Mucosa of stomach (tissue), 1 donor: ENCODE data around the gene TRIP13.
"Not testable (repeated sequence)": the region's sequence is repeated elsewhere in the genome, so short reads cannot be mapped to it uniquely, and the experiment has no call there.

ENCODE experiments used
- H3K27me3 ChIP-seq: one replicate; pipeline ENCODE4 v1.7.0; 2013; ENCODE audit warnings: mild to moderate bottlenecking, low read length; ENCODE audit not compliant: control insufficient read depth, insufficient read depth
- H3K36me3 ChIP-seq: one replicate; pipeline ENCODE4 v1.7.0; 2013; ENCODE audit warnings: low read length; ENCODE audit not compliant: control insufficient read depth, insufficient read depth
- H3K4me1 ChIP-seq: one replicate; pipeline ENCODE4 v1.7.0; 2013; ENCODE audit warnings: mild to moderate bottlenecking, low read length; ENCODE audit not compliant: control insufficient read depth, insufficient read depth
- H3K4me3 ChIP-seq: one replicate; pipeline ENCODE4 v1.7.0; 2013; ENCODE audit warnings: low read length
- H3K9ac ChIP-seq: one replicate; pipeline ENCODE4 v1.7.0; 2013; ENCODE audit warnings: mild to moderate bottlenecking, low read length, moderate library complexity
- H3K9me3 ChIP-seq: one replicate; pipeline ENCODE4 v1.7.0; 2013; ENCODE audit warnings: mild to moderate bottlenecking, low read length, moderate library complexity; ENCODE audit not compliant: control insufficient read depth
- donor health status: Pancreatic carcinoma.

The TRIP13 gene

DNA sequence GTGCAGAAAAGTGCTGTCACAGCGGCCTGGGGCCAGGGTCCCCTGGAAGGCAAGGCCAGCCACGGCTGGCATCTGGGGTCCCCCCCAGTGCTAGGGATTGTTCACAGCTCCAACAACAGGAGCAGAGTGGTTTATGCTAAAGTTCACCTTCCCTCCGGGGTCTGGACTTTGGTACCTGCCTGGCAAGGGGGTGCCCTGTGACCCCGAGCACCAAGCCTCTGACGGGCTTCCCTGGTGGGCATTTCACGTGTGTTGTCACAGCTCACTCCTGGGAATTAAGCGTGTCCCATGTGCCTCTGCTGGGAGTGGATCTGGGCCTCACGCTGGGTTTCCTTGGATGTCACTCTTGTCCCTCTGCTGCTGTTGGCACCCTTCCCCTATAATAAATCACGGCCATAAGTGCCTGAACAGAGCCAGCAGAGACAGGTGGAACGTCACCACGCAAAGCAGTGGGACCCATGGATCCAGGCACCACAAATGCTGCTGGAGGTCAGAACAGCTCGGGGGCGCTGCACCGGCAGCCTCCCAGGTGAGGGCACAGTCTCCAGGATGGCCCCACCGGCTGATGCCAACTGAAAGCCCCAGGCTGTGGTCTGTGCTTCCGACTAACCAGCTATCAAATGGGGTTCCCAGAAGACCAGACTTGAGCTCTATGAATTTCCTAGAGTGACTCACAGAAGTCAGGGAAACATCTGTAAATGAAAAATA, 24.1 kb upstream of the TRIP13 start:
- no peak overlapping the region for H3K4me3 ChIP-seq
- H3K4me1 ChIP-seq, result peaks cover 7% of the 10 kb centered on the region
- no peak overlapping the region for H3K9ac ChIP-seq
- H3K27me3 ChIP-seq, result no peaks in the 10 kb centered on the region
- H3K36me3 ChIP-seq, result peaks cover 8% of the 10 kb centered on the region
- no peaks in the 10 kb centered on the region for H3K9me3 ChIP-seq

DNA sequence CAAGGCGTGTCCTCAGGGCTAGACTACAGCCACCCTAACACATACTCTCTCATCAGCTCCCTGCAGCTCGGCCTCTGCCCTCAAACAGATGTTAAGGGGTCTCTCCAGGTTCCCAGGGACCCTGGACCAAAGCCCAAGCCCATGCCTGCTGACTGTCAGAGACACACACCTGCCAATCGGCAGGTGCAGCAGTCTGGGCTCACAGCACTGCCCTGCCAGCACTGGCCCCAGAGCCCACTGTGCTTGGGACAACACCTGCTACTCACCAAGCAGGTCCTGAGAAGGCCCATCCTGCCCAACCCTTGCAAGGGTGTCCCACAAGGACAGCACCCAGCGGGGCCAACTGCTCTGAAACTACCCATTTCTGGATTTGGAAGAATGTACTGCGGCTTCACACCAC, 21.7 kb upstream of the TRIP13 start:
- H3K27me3 ChIP-seq, result no peaks in the 10 kb centered on the region
- H3K4me1 ChIP-seq, result peaks cover 9% of the 10 kb centered on the region
- no peaks in the 10 kb centered on the region for H3K9me3 ChIP-seq
- no peak overlapping the region for H3K9ac ChIP-seq
- peaks cover 7% of the 10 kb centered on the region for H3K36me3 ChIP-seq
- no peak overlapping the region for H3K4me3 ChIP-seq

DNA sequence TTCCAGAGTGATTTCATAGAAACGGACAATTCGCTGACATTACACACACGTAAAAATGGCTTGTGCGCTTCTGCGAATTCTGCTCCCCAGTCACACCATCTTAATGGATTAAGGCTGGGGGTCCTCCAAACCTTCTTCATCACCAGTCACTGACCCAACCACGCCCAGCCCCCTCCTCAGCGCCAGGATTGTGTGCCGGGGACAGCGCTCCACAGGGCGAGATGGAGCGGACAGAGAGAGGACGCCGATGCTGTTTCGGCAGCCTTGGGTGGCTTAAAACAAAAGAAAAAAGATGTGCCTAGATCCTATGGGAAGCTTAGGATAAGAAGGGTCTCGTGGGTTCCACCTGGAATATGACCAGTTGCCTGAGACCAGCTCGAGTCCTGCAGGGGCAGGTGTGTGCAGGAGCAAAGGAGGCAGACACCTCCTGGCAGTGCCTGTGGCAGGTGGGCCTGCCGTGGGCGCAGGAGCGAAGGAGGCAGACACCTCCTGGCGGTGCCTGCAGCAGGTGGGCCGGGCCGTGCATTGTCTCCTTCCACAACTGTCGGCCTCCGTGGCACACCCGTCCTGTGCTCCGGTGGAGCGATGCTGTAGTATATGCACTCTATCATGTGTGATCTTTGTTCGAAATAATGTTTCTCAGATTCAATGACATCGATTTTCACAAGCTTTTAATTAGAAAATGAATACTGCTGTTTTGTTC, 20.9 kb upstream of the TRIP13 start:
- no peak overlapping the region for H3K4me3 ChIP-seq
- no peak overlapping the region for H3K9ac ChIP-seq
- peaks cover 9% of the 10 kb centered on the region for H3K4me1 ChIP-seq
- H3K27me3 ChIP-seq, result no peaks in the 10 kb centered on the region
- no peaks in the 10 kb centered on the region for H3K9me3 ChIP-seq
- peaks cover 7% of the 10 kb centered on the region for H3K36me3 ChIP-seq

- Histone ChIP-seq H3K36me3 (peaks cover 7% of the 10 kb centered on the region), H3K4me1 (peaks cover 9% of the 10 kb centered on the region), H3K27me3 (no peaks in the 10 kb centered on the region), H3K9me3 (no peaks in the 10 kb centered on the region), H3K4me3 (no peak overlapping the region), H3K9ac (no peak overlapping the region)
Observed at GRCh38 chr5:872301-872700, 20.4 kb upstream of the TRIP13 start.

GRCh38 chr5:873328-873727, 19.4 kb upstream of the TRIP13 start:
- H3K4me3 ChIP-seq, result no peak overlapping the region
- peaks cover 8% of the 10 kb centered on the region for H3K36me3 ChIP-seq
- H3K4me1 ChIP-seq, result peaks cover 9% of the 10 kb centered on the region
- H3K27me3 ChIP-seq, result no peaks in the 10 kb centered on the region
- no peak overlapping the region for H3K9ac ChIP-seq
- no peaks in the 10 kb centered on the region for H3K9me3 ChIP-seq

- Histone ChIP-seq H3K9me3 (no peaks in the 10 kb centered on the region), H3K36me3 (peaks cover 8% of the 10 kb centered on the region), H3K27me3 (no peaks in the 10 kb centered on the region), H3K4me3 (no peak overlapping the region), H3K4me1 (peaks cover 9% of the 10 kb centered on the region), H3K9ac (no peak overlapping the region)
Observed at GRCh38 chr5:875931-876330, 16.8 kb upstream of the TRIP13 start.

GRCh38 chr5:876398-877365, 16.0 kb upstream of the TRIP13 start:
- Histone ChIP-seq H3K9me3 (no peaks in the 10 kb centered on the region), H3K36me3 (peaks cover 13% of the 10 kb centered on the region), H3K9ac (no peak overlapping the region), H3K27me3 (no peaks in the 10 kb centered on the region), H3K4me3 (no peak overlapping the region), H3K4me1 (peaks cover 9% of the 10 kb centered on the region)

DNA sequence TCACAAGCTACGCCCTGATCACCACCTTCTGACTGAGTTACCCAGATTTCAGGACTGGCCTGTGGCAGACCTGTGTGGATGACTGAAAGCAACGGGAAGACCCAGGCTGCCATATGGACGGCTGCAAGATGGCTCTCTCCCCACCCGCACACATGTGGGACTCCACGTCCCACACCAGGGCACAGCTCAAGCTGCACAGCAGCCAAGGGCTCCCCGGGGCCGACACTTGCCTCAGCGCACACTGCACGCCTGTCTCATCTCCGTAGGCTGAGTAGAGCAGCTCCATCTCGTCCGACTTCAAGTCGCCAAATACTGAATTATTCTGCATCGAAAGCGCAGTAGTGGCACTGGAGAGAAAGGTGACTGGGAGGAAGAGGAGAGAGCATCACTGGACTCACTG, 14.6 kb upstream of the TRIP13 start:
- no peaks in the 10 kb centered on the region for H3K9me3 ChIP-seq
- no peaks in the 10 kb centered on the region for H3K27me3 ChIP-seq
- H3K4me1 ChIP-seq, result peaks cover 7% of the 10 kb centered on the region
- no peak overlapping the region for H3K4me3 ChIP-seq
- peaks cover 22% of the 10 kb centered on the region for H3K36me3 ChIP-seq
- no peak overlapping the region for H3K9ac ChIP-seq

GRCh38 chr5:878677-879076, 14.0 kb upstream of the TRIP13 start:
- H3K9me3 ChIP-seq, H3K27me3 ChIP-seq, H3K4me3 ChIP-seq, H3K9ac ChIP-seq, H3K4me1 ChIP-seq: not testable (repeated sequence)
- peaks cover 23% of the 10 kb centered on the region for H3K36me3 ChIP-seq

- peaks cover 4% of the 10 kb centered on the region for H3K4me1 ChIP-seq
- no peaks in the 10 kb centered on the region for H3K9me3 ChIP-seq
- no peak overlapping the region for H3K4me3 ChIP-seq
- no peaks in the 10 kb centered on the region for H3K27me3 ChIP-seq
- H3K36me3 ChIP-seq, result peaks cover 33% of the 10 kb centered on the region
- no peak overlapping the region for H3K9ac ChIP-seq
Observed at GRCh38 chr5:880816-881550, 11.7 kb upstream of the TRIP13 start.

DNA sequence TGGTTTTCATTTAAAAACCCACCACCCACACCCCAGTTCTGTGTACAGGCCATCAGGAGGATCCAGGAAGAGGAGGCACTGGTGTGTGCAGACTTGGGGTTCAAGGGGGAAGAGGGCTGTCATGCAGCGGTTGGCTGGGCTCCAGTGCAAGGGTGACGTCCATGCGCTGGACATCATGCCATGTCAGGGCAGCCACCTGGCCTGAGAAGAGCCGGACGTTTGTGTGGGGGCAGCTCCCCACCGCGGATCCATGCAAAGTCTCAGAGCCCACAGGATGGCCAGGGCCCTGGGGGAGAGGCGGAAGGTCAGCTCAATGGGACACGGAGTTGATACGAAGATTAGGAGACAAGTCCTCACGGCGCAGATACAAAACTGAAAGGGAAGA, 11.1 kb upstream of the TRIP13 start:
- no peaks in the 10 kb centered on the region for H3K9me3 ChIP-seq
- H3K4me3 ChIP-seq, result no peak overlapping the region
- H3K4me1 ChIP-seq, result peaks cover 4% of the 10 kb centered on the region
- peaks cover 33% of the 10 kb centered on the region for H3K36me3 ChIP-seq
- no peaks in the 10 kb centered on the region for H3K27me3 ChIP-seq
- no peak overlapping the region for H3K9ac ChIP-seq
